NCI-H510A (cell line): ENCODE measurements around the gene CFAP299.
"Not testable (repeated sequence)": the region's sequence is repeated elsewhere in the genome, so short reads cannot be mapped to it uniquely, and the experiment has no call there.

Experiments used
- DNase-seq: peaks from one replicate; lab custom pipeline; 2025; lab: John Stamatoyannopoulos, UW

Gene CFAP299

GRCh38 chr4:80335554-80336358 is at the start of gene CFAP299:
Gene CFAP299 (plus strand): TSS chr4:80335730.
- DNase-seq = peak; percentile 58

DNA sequence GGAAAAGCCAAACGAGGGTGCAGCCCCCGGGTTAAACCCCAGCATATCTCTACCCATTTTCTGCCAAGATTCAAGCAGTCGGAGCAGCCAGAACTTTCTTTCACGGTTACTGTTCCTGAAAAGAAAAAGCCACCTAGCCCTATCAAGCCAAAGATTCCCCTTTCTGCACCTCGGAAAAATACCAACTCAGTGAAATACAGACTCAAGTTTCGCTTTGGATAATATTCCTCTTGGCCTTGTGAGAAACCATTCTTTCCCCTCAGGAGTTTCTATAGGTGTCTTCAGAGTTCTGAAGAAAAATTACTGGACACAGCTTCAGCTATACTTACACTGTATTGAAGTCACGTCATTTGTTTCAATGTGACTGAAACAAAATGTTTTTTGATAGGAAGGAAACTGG is 49.1 kb upstream of the CFAP299 start:
- no peak for DNase-seq

DNA sequence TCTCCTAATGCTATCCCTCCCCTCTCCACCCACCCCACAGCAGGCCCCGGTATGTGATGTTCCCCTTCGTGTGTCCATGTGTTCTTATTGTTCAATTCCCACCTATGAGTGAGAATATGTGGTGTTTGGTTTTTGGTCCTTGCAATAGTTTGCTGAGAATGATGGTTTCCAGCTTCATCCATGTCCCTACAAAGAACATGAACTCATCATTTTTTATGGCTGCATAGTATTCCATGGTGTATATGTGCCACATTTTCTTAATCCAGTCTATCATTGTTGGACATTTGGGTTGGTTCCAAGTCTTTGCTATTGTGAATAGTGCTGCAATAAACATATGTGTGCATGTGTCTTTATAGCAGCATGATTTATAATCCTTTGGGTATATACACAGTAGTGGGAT is 44.9 kb upstream of the CFAP299 start:
- not testable (repeated sequence) for DNase-seq

- DNase-seq = no peak
Observed at GRCh38 chr4:80294206-80294605, 41.3 kb upstream of the CFAP299 start.

- no peak for DNase-seq
Observed at GRCh38 chr4:80295336-80295735, 40.2 kb upstream of the CFAP299 start.

GRCh38 chr4:80295826-80296225 is 39.7 kb upstream of the CFAP299 start:
- DNase-seq = no peak

- DNase-seq = no peak
Observed at GRCh38 chr4:80301884-80302283, 33.6 kb upstream of the CFAP299 start.

- no peak for DNase-seq
Observed at GRCh38 chr4:80302616-80303223, 32.8 kb upstream of the CFAP299 start.

- no peak for DNase-seq
Observed at GRCh38 chr4:80305466-80305865, 30.1 kb upstream of the CFAP299 start.

- no peak for DNase-seq
Observed at GRCh38 chr4:80306260-80306659, 29.3 kb upstream of the CFAP299 start.

GRCh38 chr4:80307183-80307735 is 28.3 kb upstream of the CFAP299 start:
- peak; percentile 38 for DNase-seq

GRCh38 chr4:80307774-80308465 is 27.6 kb upstream of the CFAP299 start:
- no peak for DNase-seq

DNA sequence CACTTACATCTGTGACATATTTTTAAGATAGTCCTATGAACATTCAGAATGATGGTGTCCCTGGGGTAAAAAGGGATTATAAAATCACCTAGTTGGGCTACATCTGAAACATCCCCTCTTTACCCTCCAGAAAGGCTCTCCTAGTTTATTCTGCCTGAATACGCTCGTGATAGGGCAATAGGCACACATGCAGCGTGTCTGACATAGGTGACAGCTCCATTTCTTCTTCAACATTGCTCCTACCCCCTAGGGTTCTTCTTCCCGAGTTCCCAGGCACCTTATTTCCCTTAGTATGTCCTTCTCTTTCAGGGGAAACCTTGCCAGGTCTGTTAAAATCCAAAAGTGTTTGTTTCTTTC is 27.1 kb upstream of the CFAP299 start:
- DNase-seq = no peak

GRCh38 chr4:80309294-80310004 is 26.1 kb upstream of the CFAP299 start:
- no peak for DNase-seq

- no peak for DNase-seq
Observed at GRCh38 chr4:80311130-80311529, 24.4 kb upstream of the CFAP299 start.

DNA sequence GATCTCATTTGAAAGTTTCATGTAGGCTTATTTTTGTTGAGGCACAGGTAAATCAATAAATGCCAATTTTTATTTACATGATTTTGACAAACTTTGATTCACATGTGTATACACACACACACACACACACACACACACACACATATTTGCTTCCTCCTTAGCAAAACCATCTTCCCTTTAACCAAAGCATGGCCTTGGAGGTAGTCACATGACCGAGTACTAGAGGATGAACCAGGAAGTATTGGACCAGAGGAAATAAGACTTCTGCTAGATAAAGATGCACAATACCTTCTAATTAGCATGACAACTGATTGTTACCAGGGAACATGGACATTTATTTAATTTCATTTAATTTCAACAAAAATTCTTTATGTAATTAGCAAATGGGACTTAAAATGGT is 23.4 kb upstream of the CFAP299 start:
- no peak for DNase-seq

GRCh38 chr4:80313627-80314026 is 21.9 kb upstream of the CFAP299 start:
- DNase-seq = no peak

DNA sequence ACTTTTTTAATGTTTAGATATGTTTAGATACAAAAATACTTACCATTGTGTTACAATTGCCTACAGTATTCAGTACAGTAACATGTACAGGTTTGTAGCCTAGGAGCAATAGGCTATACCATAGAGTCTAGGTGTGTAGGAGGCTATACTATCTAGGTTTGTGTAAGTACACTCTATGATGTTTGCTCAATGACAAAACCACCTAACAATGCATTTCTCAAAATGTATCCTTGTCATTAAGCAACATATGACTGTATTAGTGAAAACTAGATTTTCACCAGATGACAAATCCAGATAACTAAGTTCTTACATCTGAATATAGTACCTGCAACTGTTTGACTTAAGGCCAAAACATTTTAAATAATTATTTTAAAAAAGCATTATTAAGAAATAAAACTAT is 19.7 kb upstream of the CFAP299 start:
- DNase-seq = not testable (repeated sequence)

DNA sequence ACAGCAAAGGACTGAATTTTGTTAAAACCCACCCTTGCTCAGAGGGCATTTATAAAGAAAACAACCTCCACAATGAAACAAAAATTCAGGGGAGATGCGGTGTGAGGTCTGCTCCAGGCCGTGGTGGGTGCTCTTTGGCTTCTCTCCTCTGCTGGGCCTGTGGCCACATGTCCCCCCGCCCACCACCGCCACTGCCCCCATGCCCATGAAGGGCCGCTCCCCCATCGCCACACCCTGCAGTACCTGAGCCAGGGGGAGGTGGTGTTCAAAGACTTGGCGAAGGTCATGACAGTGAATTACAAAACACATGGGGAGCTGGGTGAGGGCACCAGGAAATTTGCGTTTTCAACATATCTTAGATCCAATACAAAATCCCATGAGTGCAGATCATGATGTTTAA is 14.2 kb upstream of the CFAP299 start:
- DNase-seq = no peak

GRCh38 chr4:80321776-80322175 is 13.8 kb upstream of the CFAP299 start:
- no peak for DNase-seq

DNA sequence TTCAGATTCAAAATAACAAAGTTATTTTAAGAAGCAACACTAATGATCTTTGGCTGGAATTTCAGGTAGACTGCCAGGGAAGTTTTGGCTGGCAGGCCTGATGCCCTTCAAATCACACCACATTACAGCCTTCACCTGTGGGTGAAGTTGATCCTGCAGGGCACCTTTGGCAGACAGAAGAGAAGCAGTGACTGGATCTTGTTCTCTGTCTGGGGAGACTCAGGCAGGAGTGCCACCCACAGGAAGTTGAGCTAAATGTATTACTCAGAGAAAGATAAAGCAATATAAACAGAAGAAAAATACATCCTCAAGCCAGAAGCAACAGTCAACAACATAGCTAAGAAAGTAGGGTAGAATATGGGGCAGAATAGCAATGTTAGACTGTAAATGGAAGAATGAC is 12.8 kb upstream of the CFAP299 start:
- DNase-seq = no peak

DNA sequence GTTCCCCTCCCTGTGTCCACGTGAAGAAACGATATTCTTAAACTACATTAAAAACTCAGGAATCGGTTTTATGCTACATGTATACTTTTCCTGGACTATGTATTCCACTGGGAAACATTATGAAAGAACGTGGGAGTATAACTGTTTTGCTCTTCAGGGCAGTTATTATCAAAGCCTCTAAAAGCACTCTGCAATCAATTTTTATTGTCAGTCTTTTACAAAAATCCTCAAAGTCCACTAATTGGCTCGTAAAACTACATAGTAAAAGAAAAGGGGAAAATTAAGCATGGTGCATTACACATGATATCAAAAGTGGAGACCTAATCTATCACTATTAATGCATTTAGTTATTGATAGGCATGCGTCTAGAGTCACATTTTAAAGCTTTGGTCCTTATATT is 11.4 kb upstream of the CFAP299 start:
- DNase-seq = no peak
